K562 (cell line): ENCODE results near the gene CYP2W1. TPM values are rescaled to one million over a fixed set of nuclear protein-coding genes. Genes with fewer than 3 reads are reported as not detected.
"Not testable (repeated sequence)": the region's sequence is repeated elsewhere in the genome, so short reads cannot be mapped to it uniquely, and the experiment has no call there.

Source experiments
- ATAC-seq: fragments of 200-7000 bp; cut with Tn5 transposase; 3 replicates; pipeline ENCODE4 v1.9.1; 2020; ENCODE audit warnings: moderate library complexity
- BruUV-seq: library from RNA; stranded (reverse); fragments of 400-500 nt; replicated peaks from 2 replicates; lab custom pipeline; 2021; lab: Mats Ljungman, UMichigan
- CTCF ChIA-PET: fragments of 300-600 bp; formaldehyde crosslinking; extraction: SDS; loops from one replicate; lab custom pipeline; 2021; ENCODE audit warnings: low intra/inter-chr PET ratio; lab: Yijun Ruan, JAX
- POLR2A ChIA-PET: fragments of 300-600, 350-650 bp; sonication (Branson Sonifier 250); formaldehyde crosslinking; extraction: SDS; loops from one replicate; lab custom pipeline; 2021; ENCODE audit warnings: antibody characterized with exemption, inconsistent platforms; lab: Yijun Ruan, JAX
- DNase-seq, 4 experiments: peaks; one replicate each; pipeline versions ENCODE4 v3.0.0 to v3.0.0-alpha.2; 2011 to 2018; ENCODE audit warnings: low spot score in 3 of 4, mixed read lengths in 3 of 4; ENCODE audit errors: extremely low read depth in 1 of 4
- FAIRE-seq: peaks from 2 replicates; lab custom pipeline; 2011; peaks lifted over from hg19 to GRCh38; lab: Jason Lieb, UNC
- H2AFZ ChIP-seq: 2 replicates; pipeline ENCODE4 v1.6.0; 2011; ENCODE audit warnings: low read depth, low read length, control low read depth, inconsistent platforms
- H3K27ac ChIP-seq: fragments of 200-600 bp; 3 replicates; pipeline ENCODE4 v1.8.0; 2011; ENCODE audit warnings: low read depth, mild to moderate bottlenecking, control low read depth, inconsistent platforms, low read length, moderate library complexity, mixed read lengths; ENCODE audit errors: extremely low read depth
- H3K27me3 ChIP-seq, 2 experiments: fragments of 300-600 bp in 1 of 2; 2 replicates in 1 of 2; 3 replicates in 1 of 2; pipeline versions ENCODE4 v1.6.0 to v1.8.0; 2011; ENCODE audit warnings: inconsistent platforms in 2 of 2, low read length in 2 of 2, mild to moderate bottlenecking in 1 of 2, mixed read lengths in 1 of 2, moderate library complexity in 1 of 2; ENCODE audit not compliant: control insufficient read depth in 2 of 2, insufficient read depth in 2 of 2
- H3K36me3 ChIP-seq: fragments of 300-600 bp; 3 replicates; pipeline ENCODE4 v1.8.0; 2011; ENCODE audit warnings: mild to moderate bottlenecking, low read length, inconsistent platforms; ENCODE audit not compliant: control insufficient read depth, insufficient read depth
- H3K4me1 ChIP-seq, 2 experiments: fragments of 200-600 bp in 1 of 2; replicated peaks in 1 of 2; 2 replicates in 1 of 2; 3 replicates in 1 of 2; pipeline versions ENCODE4 v1.5.1 to v1.8.0; 2011; ENCODE audit warnings: inconsistent platforms in 2 of 2, low read length in 2 of 2, mild to moderate bottlenecking in 1 of 2, mixed read lengths in 1 of 2, moderate library complexity in 1 of 2; ENCODE audit not compliant: control insufficient read depth in 2 of 2, insufficient read depth in 2 of 2
- H3K4me2 ChIP-seq: 2 replicates; pipeline ENCODE4 v1.6.1; 2011; ENCODE audit warnings: low read length, control low read depth, inconsistent platforms, mixed read lengths; ENCODE audit not compliant: insufficient read depth
- H3K4me3 ChIP-seq: fragments of 200-600 bp; sonication (generic), shearing (Covaris generic); 2 replicates; pipeline ENCODE4 v1.5.1; 2016; ENCODE audit warnings: control low read depth, inconsistent platforms
- H3K79me2 ChIP-seq: fragments of 200-600 bp; 3 replicates; pipeline ENCODE4 v1.8.0; 2011; ENCODE audit warnings: low read length, inconsistent platforms; ENCODE audit not compliant: control insufficient read depth, insufficient read depth
- H3K9ac ChIP-seq, 2 experiments: 2 replicates each; pipeline versions ENCODE4 v1.6.0 to v1.6.1; 2011; ENCODE audit warnings: low read depth in 2 of 2, low read length in 2 of 2, control low read depth in 1 of 2, inconsistent platforms in 1 of 2, mild to moderate bottlenecking in 1 of 2, mixed read lengths in 1 of 2; ENCODE audit not compliant: insufficient read depth in 1 of 2
- H3K9me1 ChIP-seq: one replicate; pipeline ENCODE4 v1.6.0; 2011; ENCODE audit warnings: inconsistent platforms, mild to moderate bottlenecking, low read length, moderate library complexity; ENCODE audit not compliant: control insufficient read depth, insufficient read depth
- H3K9me3 ChIP-seq: replicated peaks from 2 replicates; pipeline ENCODE4 v1.5.1; 2011; ENCODE audit warnings: low read depth, low read length, inconsistent platforms; ENCODE audit not compliant: control insufficient read depth, insufficient read depth
- H4K20me1 ChIP-seq: replicated peaks from 2 replicates; pipeline ENCODE4 v1.6.1; 2011; ENCODE audit warnings: low read length, inconsistent platforms, mixed read lengths; ENCODE audit not compliant: control insufficient read depth, insufficient read depth
- SAFB ChIP-seq: fragments of 200-400 bp; formaldehyde crosslinking; IDR thresholded peaks from 2 replicates; pipeline ENCODE4 v1.6.1; 2017; ENCODE audit warnings: low read depth, low read length, borderline replicate concordance
- WGBS: fragments of 100-300 bp; shearing (Covaris generic); methylation state at CpG from one replicate; pipeline ENCODE4 v1.1.6; 2016; ENCODE audit warnings: low coverage, mixed read lengths; ENCODE audit not compliant: insufficient coverage; ENCODE audit errors: missing lambda C conversion rate; 5-methylcytosine and 5-hydroxymethylcytosine counted together
- in situ Hi-C: fragments of 300-500 bp; cut with MboI; formaldehyde crosslinking; loops from 4 replicates; pipeline ENCODE4 v1.15.0; 2018; ENCODE audit warnings: inconsistent platforms, mixed read lengths
- intact Hi-C: fragments of 100-400 bp; cut with micrococcal nuclease; formaldehyde crosslinking; loops from 2 replicates; pipeline ENCODE4 v1.14.2; 2022
- polyA plus RNA-seq, 8 experiments: library from polyadenylated mRNA; depleted of rRNA in 4 of 8; stranded (reverse) in 5 of 8; unstranded in 3 of 8; fragments of >200 nt; fragmentation: Nextera tagmentation in 2 of 8; fragmentation: Illumina TruSeq in 1 of 8; extraction: Ambion mirVana in 2 of 8; extraction: Trizol in 1 of 8; gene quantifications; 2 replicates each; pipeline versions ENCODE4 v1.2.1 to v1.2.3, GENCODE V29; 2011 to 2014; ENCODE audit warnings: inconsistent platforms in 1 of 8, missing spikeins in 1 of 8
- total RNA-seq, 7 experiments: library from RNA; depleted of rRNA in 6 of 7; stranded (reverse); fragments of >200 nt in 6 of 7; fragmentation: Illumina TruSeq in 2 of 7; extraction: Trizol in 2 of 7; gene quantifications; 2 replicates each; pipeline versions ENCODE4 v1.2.1 to v1.2.3, GENCODE V29; 2011 to 2021; ENCODE audit warnings: low replicate concordance in 1 of 7

Gene CYP2W1
- total and polyA plus RNA-seq, 9 of the 15 experiments (the other 6 are each of a cell fraction or from before 2014, with no cell fraction given) = not detected

- DNase-seq, H3K27me3 ChIP-seq, H3K79me2 ChIP-seq, H3K9ac ChIP-seq, POLR2A ChIA-PET, H3K9me3 ChIP-seq, intact Hi-C loops, H3K4me3 ChIP-seq, H3K9me1 ChIP-seq, FAIRE-seq, H3K4me2 ChIP-seq, H4K20me1 ChIP-seq, ATAC-seq, H2AFZ ChIP-seq, BruUV-seq, in situ Hi-C loops, H3K27ac ChIP-seq, CTCF ChIA-PET: not testable (repeated sequence)
- Histone ChIP-seq H3K4me1 (peaks cover 0 to 41% of the 10 kb centered on the region in 2 experiments; a peak in 2 of 5 replicates), H3K36me3 (peaks cover 14% of the 10 kb centered on the region; the same call in 1 of the 3 replicates)
- WGBS = no CpG with 5 or more reads among the region's 4 CpGs
These were observed 19.0 kb downstream of the CYP2W1 start for GRCh38 chr7:1002026-1002425.

GRCh38 chr7:1002445-1002844 lies 19.5 kb downstream of the CYP2W1 start:
- POLR2A ChIA-PET, H4K20me1 ChIP-seq, H3K4me2 ChIP-seq, H3K27ac ChIP-seq, H3K27me3 ChIP-seq, DNase-seq, FAIRE-seq, H3K9ac ChIP-seq, intact Hi-C loops, ATAC-seq, H3K4me3 ChIP-seq, H3K9me1 ChIP-seq, H3K9me3 ChIP-seq, H2AFZ ChIP-seq, BruUV-seq, CTCF ChIA-PET, in situ Hi-C loops, H3K79me2 ChIP-seq: not testable (repeated sequence)
- peaks cover 0 to 40% of the 10 kb centered on the region in 2 experiments; a peak in 2 of 5 replicates for H3K4me1 ChIP-seq
- WGBS = no CpG with 5 or more reads among the region's 7 CpGs
- TF ChIP-seq SAFB = peak; percentile 69; the same call in 1 of the 2 replicates
- H3K36me3 ChIP-seq = peaks cover 13% of the 10 kb centered on the region; the same call in 1 of the 3 replicates
